H1 (cell line): ENCODE data around the gene LCLAT1. TPM values are rescaled to one million over a fixed set of nuclear protein-coding genes. Genes with fewer than 3 reads are reported as not detected.

Experiments
- CTCF ChIA-PET: fragments of 300-600 bp; sonication (Branson Sonifier 250); formaldehyde crosslinking; loops from one replicate; lab custom pipeline; 2021; ENCODE audit not compliant: partially characterized antibody; lab: Charles Lee
- POLR2A ChIA-PET: fragments of 300-600 bp; sonication (Branson Sonifier 250); formaldehyde crosslinking; loops from one replicate; lab custom pipeline; 2021; ENCODE audit warnings: inconsistent platforms; ENCODE audit not compliant: partially characterized antibody; lab: Charles Lee
- DNase-seq, 2 experiments: peaks; one replicate each; pipeline versions ENCODE4 v3.0.0 to v3.0.0-alpha.2; 2010 to 2022; ENCODE audit warnings: low spot score in 2 of 2, low read depth in 1 of 2, mixed read lengths in 1 of 2
- FAIRE-seq: peaks from 2 replicates; lab custom pipeline; 2011; peaks lifted over from hg19 to GRCh38; lab: Jason Lieb, UNC
- H2AFZ ChIP-seq: 2 replicates; pipeline ENCODE4 v1.8.1; 2012; ENCODE audit warnings: low read length, inconsistent platforms
- H2AK5ac ChIP-seq: 2 replicates; pipeline ENCODE4 v1.6.1; 2013; ENCODE audit warnings: low read depth, low read length
- H2BK120ac ChIP-seq: replicated peaks from 2 replicates; pipeline ENCODE3; 2013; ENCODE audit warnings: low read depth, low read length, inconsistent platforms
- H2BK12ac ChIP-seq: 2 replicates; pipeline ENCODE4 v1.6.1; 2013; ENCODE audit warnings: low read depth, low read length
- H2BK15ac ChIP-seq: 2 replicates; pipeline ENCODE4 v1.6.1; 2013; ENCODE audit warnings: low read length
- H2BK20ac ChIP-seq: 2 replicates; pipeline ENCODE4 v1.6.1; 2013; ENCODE audit warnings: low read length
- H2BK5ac ChIP-seq: 2 replicates; pipeline ENCODE4 v1.6.1; 2013; ENCODE audit warnings: low read depth, low read length
- H3K14ac ChIP-seq: 2 replicates; pipeline ENCODE4 v1.6.1; 2013; ENCODE audit warnings: inconsistent platforms; ENCODE audit not compliant: insufficient read length
- H3K18ac ChIP-seq: 2 replicates; pipeline ENCODE4 v1.6.1; 2013; ENCODE audit warnings: low read length; ENCODE audit errors: extremely low read depth
- H3K23ac ChIP-seq: 2 replicates; pipeline ENCODE4 v1.6.1; 2013; ENCODE audit warnings: inconsistent platforms; ENCODE audit not compliant: insufficient read length
- H3K23me2 ChIP-seq: 2 replicates; pipeline ENCODE4 v1.6.1; 2013; ENCODE audit warnings: low read depth, low read length
- H3K27ac ChIP-seq: 2 replicates; pipeline ENCODE4 v1.6.1; 2011; ENCODE audit warnings: low read depth, low read length, inconsistent platforms
- H3K27me3 ChIP-seq, 4 experiments: replicated peaks in 1 of 4; 1 replicate in 1 of 4; 2 replicates in 3 of 4; pipeline versions ENCODE4 v1.6.1 to v1.8.1; 2011 to 2013; ENCODE audit warnings: low read length in 3 of 4, mild to moderate bottlenecking in 3 of 4, inconsistent platforms in 2 of 4, mixed read lengths in 2 of 4, moderate library complexity in 1 of 4; ENCODE audit not compliant: control insufficient read depth in 3 of 4, insufficient read depth in 3 of 4; ENCODE audit errors: extremely low read depth in 1 of 4
- H3K36me3 ChIP-seq, 4 experiments: 2 replicates each; pipeline versions ENCODE4 v1.6.1 to v1.8.1; 2011 to 2013; ENCODE audit warnings: mild to moderate bottlenecking in 4 of 4, low read length in 3 of 4, moderate library complexity in 2 of 4, control low read depth in 1 of 4, inconsistent platforms in 1 of 4; ENCODE audit not compliant: insufficient read depth in 4 of 4, control insufficient read depth in 2 of 4
- H3K4ac ChIP-seq: replicated peaks from 2 replicates; pipeline ENCODE3; 2013; ENCODE audit warnings: low read length, low read depth, mixed read lengths, inconsistent platforms; ENCODE audit not compliant: insufficient read length
- H3K4me1 ChIP-seq, 4 experiments: replicated peaks in 1 of 4; 1 replicate in 1 of 4; 2 replicates in 3 of 4; pipeline versions ENCODE4 v1.6.1 to v1.8.1; 2011 to 2013; ENCODE audit warnings: low read length in 3 of 4, inconsistent platforms in 2 of 4, mixed read lengths in 1 of 4; ENCODE audit not compliant: insufficient read depth in 4 of 4, control insufficient read depth in 3 of 4
- H3K4me2 ChIP-seq, 2 experiments: 2 replicates each; pipeline versions ENCODE4 v1.6.1 to v1.8.1; 2011 to 2013; ENCODE audit warnings: low read depth in 2 of 2, low read length in 2 of 2, control low read depth in 1 of 2, inconsistent platforms in 1 of 2, mild to moderate bottlenecking in 1 of 2; ENCODE audit not compliant: insufficient read depth in 1 of 2
- H3K4me3 ChIP-seq, 4 experiments: fragments of 200-600, 300-600 bp in 1 of 4; sonication (generic), shearing (Covaris generic), sonication (Bioruptor Twin) in 1 of 4; 2 replicates each; pipeline versions ENCODE4 v1.5.1 to v1.8.1; 2011 to 2016; ENCODE audit warnings: low read length in 4 of 4, low read depth in 3 of 4, control low read depth in 2 of 4, inconsistent platforms in 2 of 4, mild to moderate bottlenecking in 2 of 4, mixed read lengths in 1 of 4, moderate library complexity in 1 of 4; ENCODE audit not compliant: insufficient read depth in 2 of 4; ENCODE audit errors: extremely low read depth in 1 of 4
- H3K56ac ChIP-seq: replicated peaks from 2 replicates; pipeline ENCODE3; 2013; ENCODE audit warnings: low read depth, mild to moderate bottlenecking, mixed read lengths, low read length, inconsistent platforms; ENCODE audit not compliant: insufficient read length
- H3K79me1 ChIP-seq: 2 replicates; pipeline ENCODE4 v1.6.1; 2013; ENCODE audit warnings: low read depth, low read length, control low read depth
- H3K79me2 ChIP-seq, 2 experiments: 2 replicates each; pipeline versions ENCODE4 v1.6.1 to v1.8.1; 2012 to 2013; ENCODE audit warnings: low read length in 2 of 2, mild to moderate bottlenecking in 2 of 2, inconsistent platforms in 1 of 2; ENCODE audit not compliant: insufficient read depth in 2 of 2, control insufficient read depth in 1 of 2
- H3K9ac ChIP-seq, 4 experiments: replicated peaks in 1 of 4; 1 replicate in 1 of 4; 2 replicates in 3 of 4; pipeline versions ENCODE4 v1.6.1 to v1.8.1; 2011 to 2013; ENCODE audit warnings: low read depth in 3 of 4, low read length in 3 of 4, control low read depth in 2 of 4, mild to moderate bottlenecking in 2 of 4, moderate library complexity in 2 of 4, inconsistent platforms in 1 of 4; ENCODE audit errors: extremely low read depth in 1 of 4
- H3K9me3 ChIP-seq, 2 experiments: 2 replicates each; pipeline versions ENCODE4 v1.6.1 to v1.8.1; 2012 to 2013; ENCODE audit warnings: mild to moderate bottlenecking in 2 of 2, moderate library complexity in 2 of 2, control low read depth in 1 of 2, inconsistent platforms in 1 of 2, low read depth in 1 of 2, low read length in 1 of 2, mixed read lengths in 1 of 2; ENCODE audit not compliant: insufficient read depth in 2 of 2
- H4K20me1 ChIP-seq, 2 experiments: replicated peaks in 1 of 2; 2 replicates each; pipeline versions ENCODE3 to v1.8.1; 2011 to 2013; ENCODE audit warnings: inconsistent platforms in 2 of 2, low read length in 2 of 2, mild to moderate bottlenecking in 1 of 2; ENCODE audit not compliant: insufficient read depth in 2 of 2, control insufficient read depth in 1 of 2
- H4K5ac ChIP-seq: 2 replicates; pipeline ENCODE4 v1.6.1; 2013; ENCODE audit warnings: low read length, low read depth, mixed read lengths, inconsistent platforms; ENCODE audit not compliant: insufficient read length
- H4K8ac ChIP-seq: 2 replicates; pipeline ENCODE4 v1.8.0; 2013; ENCODE audit warnings: mild to moderate bottlenecking, moderate library complexity, low read length, inconsistent platforms; ENCODE audit not compliant: insufficient read depth; ENCODE audit errors: extremely low read depth
- H4K91ac ChIP-seq: replicated peaks from 2 replicates; pipeline ENCODE3; 2013; ENCODE audit warnings: low read length, mixed read lengths, inconsistent platforms; ENCODE audit not compliant: insufficient read length
- ATF2 ChIP-seq: IDR thresholded peaks from 2 replicates; pipeline ENCODE4 v1.6.1; 2012; ENCODE audit warnings: low read length, inconsistent platforms
- BACH1 ChIP-seq: IDR thresholded peaks from 2 replicates; pipeline ENCODE4 v1.6.1; 2012; ENCODE audit warnings: low read length, improper control_type of control experiment
- CBX8 ChIP-seq: fragments of 300-800, 300-1000 bp; sonication (generic); IDR thresholded peaks from 2 replicates; pipeline ENCODE4 v1.7.1; 2016; ENCODE audit warnings: low read depth, low read length, borderline replicate concordance
- CTBP2 ChIP-seq: IDR thresholded peaks from 2 replicates; pipeline ENCODE4 v1.7.0; 2011; ENCODE audit warnings: borderline replicate concordance, mild to moderate bottlenecking, moderate library complexity, mixed read lengths, low read length; ENCODE audit not compliant: insufficient read depth, insufficient read length
- HDAC2 ChIP-seq, 2 experiments: fragments of 300-600 bp in 1 of 2; sonication (generic) in 1 of 2; IDR thresholded peaks; 2 replicates each; pipeline ENCODE4 v1.6.1; 2011 to 2012; ENCODE audit warnings: low read depth in 2 of 2, low read length in 2 of 2, mild to moderate bottlenecking in 2 of 2, moderate library complexity in 2 of 2, borderline replicate concordance in 1 of 2, inconsistent platforms in 1 of 2
- RBBP5 ChIP-seq: IDR thresholded peaks from 2 replicates; pipeline ENCODE4 v1.7.1; 2012; ENCODE audit warnings: low read depth, mild to moderate bottlenecking, inconsistent platforms, low read length, moderate library complexity, borderline replicate concordance
- TAF1 ChIP-seq: IDR thresholded peaks from 2 replicates; pipeline ENCODE4 v1.6.1; 2011; ENCODE audit warnings: mild to moderate bottlenecking, low read depth, low read length
- TAF7 ChIP-seq: optimal IDR thresholded peaks from 2 replicates; pipeline ENCODE3; 2011; ENCODE audit warnings: low read depth, mild to moderate bottlenecking, inconsistent platforms, low read length, moderate library complexity, borderline replicate concordance
- TCF12 ChIP-seq: IDR thresholded peaks from 2 replicates; pipeline ENCODE4 v1.6.1; 2011; ENCODE audit warnings: low read depth, mild to moderate bottlenecking, low read length
- USF2 ChIP-seq: IDR thresholded peaks from 2 replicates; pipeline ENCODE4 v1.6.1; 2011; ENCODE audit warnings: low read length, improper control_type of control experiment
- WGBS, 2 experiments: shearing (Covaris generic) in 1 of 2; methylation state at CpG; one replicate each; pipeline versions ENCODE4 v1.1.6 to v1.1.7; 2013 to 2015; ENCODE audit warnings: low lambda C conversion rate in 2 of 2, mixed read lengths in 2 of 2, inconsistent platforms in 1 of 2, low coverage in 1 of 2, missing lambda C conversion rate in 1 of 2; ENCODE audit not compliant: insufficient replicate concordance in 2 of 2, insufficient coverage in 1 of 2, insufficient read length in 1 of 2; ENCODE audit errors: extremely low coverage in 1 of 2, missing lambda C conversion rate in 1 of 2; 5-methylcytosine and 5-hydroxymethylcytosine counted together
- polyA plus RNA-seq, 7 experiments: library from polyadenylated mRNA; depleted of rRNA in 3 of 7; stranded (reverse) in 5 of 7; unstranded in 2 of 7; fragments of >200 nt in 5 of 7; fragments of 200-250 nt in 2 of 7; gene quantifications; 1 replicate in 5 of 7; 2 replicates in 1 of 7; 4 replicates in 1 of 7; pipeline versions ENCODE4 v1.2.1 to v1.2.3, GENCODE V29; 2011 to 2013; ENCODE audit warnings: missing spikeins in 2 of 7, mixed read lengths in 2 of 7
- total RNA-seq: library from RNA; stranded (reverse); fragmentation: NEBNext Ultra II Directional; extraction: Animal tissue kit (Norgen Biotek cat#: 25700); gene quantifications from 2 replicates; pipeline ENCODE4 v1.2.1, GENCODE V29; 2021

Gene LCLAT1
- total and polyA plus RNA-seq, 2 of the 8 experiments (the other 6 are each of a cell fraction or from before 2014, with no cell fraction given), result 7.6 to 22.0 TPM

GRCh38 chr2:30613001-30613400, 166.0 kb downstream of the LCLAT1 start:
- WGBS, 2 experiments, result 64% methylated on average over 2 of the region's 2 CpGs; no CpG with 5 or more reads in 1 of the 2 experiments
- Histone ChIP-seq H2BK5ac (0 out of 2 replicates have a peak overlapping the region, but pooled peaks have one; percentile 8), H3K4me3 (no peak overlapping the region; a peak in 1 of 8 replicates), H3K56ac (no peak overlapping the region), H3K4me1 (peaks cover 0 to 11% (median 8%) of the 10 kb centered on the region in 4 experiments; a peak in 3 of 7 replicates), H2BK15ac (no peak overlapping the region), H2AFZ (no peak overlapping the region), H2BK12ac (peak overlapping the region; percentile 5; the same call in 1 of the 2 replicates), H3K14ac (no peak overlapping the region), H3K4ac (no peak overlapping the region), H2BK20ac (no peak overlapping the region), H4K8ac (no peak overlapping the region), H4K91ac (no peak overlapping the region), H2AK5ac (no peak overlapping the region; the same call in 1 of the 2 replicates), H4K5ac (peak overlapping the region; percentile 81), H4K20me1 (no peaks in the 10 kb centered on the region), H3K27ac (no peak overlapping the region), H3K79me2 (no peaks in the 10 kb centered on the region), H2BK120ac (no peak overlapping the region), H3K79me1 (no peaks in the 10 kb centered on the region), H3K9me3 (no peaks in the 10 kb centered on the region), H3K23me2 (no peaks in the 10 kb centered on the region), H3K36me3 (no peaks in the 10 kb centered on the region), H3K27me3 (no peaks in the 10 kb centered on the region), H3K9ac (no peak overlapping the region), H3K23ac (no peak overlapping the region), H3K4me2 (peak overlapping the region; percentile 9 to 41; a peak in 1 of 4 replicates), H3K18ac (no peak overlapping the region; the same call in 1 of the 2 replicates)
- CTCF ChIA-PET, result no interaction called here
- DNase-seq (no peak), FAIRE-seq (no peak)
- POLR2A ChIA-PET, result no interaction called here
- TF ChIP-seq HDAC2 (IDR thresholded peaks at IDR 0.05; ENCODE audit: borderline replicate concordance in 1 of 2, low read depth in 2 of 2, low read length in 2 of 2) (no peak), TCF12 (no peak), USF2 (no peak), TAF1 (no peak), ATF2 (no peak), RBBP5 (no peak), CTBP2 (no peak), CBX8 (no peak), TAF7 (no peak), BACH1 (no peak)
